K562 (cell line): ENCODE data around the gene PTGER3. TPM values are rescaled to one million over a fixed set of nuclear protein-coding genes. Genes with fewer than 3 reads are reported as not detected.

Experiments used
- CBX1 ChIP-seq: sonication (generic); IDR thresholded peaks from 2 replicates; pipeline ENCODE4 v1.6.1; 2016; ENCODE audit warnings: antibody characterized with exemption, low read depth, mild to moderate bottlenecking
- CUX1 ChIP-seq: fragments of 200-800 bp; sonication (Bioruptor generic); IDR thresholded peaks from 2 replicates; pipeline ENCODE4 v1.6.1; 2016; ENCODE audit warnings: missing genetic modification characterization, missing compliant biosample characterization
- NR2C2 ChIP-seq, 2 experiments: fragments of 200-800 bp in 1 of 2; sonication (Bioruptor generic) in 1 of 2; sonication (generic) in 1 of 2; formaldehyde crosslinking in 1 of 2; IDR thresholded peaks; 2 replicates each; pipeline versions ENCODE4 v1.6.1 to v1.8.0; 2016 to 2022; ENCODE audit warnings: mild to moderate bottlenecking in 1 of 2, missing compliant biosample characterization in 1 of 2, missing genetic modification characterization in 1 of 2, missing genetic modification reagents in 1 of 2
- POLR2G ChIP-seq: fragments of 200-400 bp; formaldehyde crosslinking; IDR thresholded peaks from 2 replicates; pipeline ENCODE4 v1.6.1; 2017; ENCODE audit warnings: low read depth, mild to moderate bottlenecking, antibody characterized with exemption, low read length, moderate library complexity
- RB1 ChIP-seq: fragments of 450-650 bp; IDR thresholded peaks from 2 replicates; pipeline ENCODE4 v1.6.1; 2017; ENCODE audit warnings: low read depth, mild to moderate bottlenecking
- RBFOX2 ChIP-seq: fragments of 200-400 bp; formaldehyde crosslinking; IDR thresholded peaks from 2 replicates; pipeline ENCODE4 v1.6.1; 2017; ENCODE audit warnings: low read depth, mild to moderate bottlenecking, low read length, moderate library complexity
- SAFB2 ChIP-seq: fragments of 200-400 bp; formaldehyde crosslinking; IDR thresholded peaks from 2 replicates; pipeline ENCODE4 v1.6.1; 2018; ENCODE audit warnings: borderline replicate concordance, low read length, low read depth, moderate library complexity; ENCODE audit not compliant: severe bottlenecking
- TAF9B ChIP-seq: fragments of 450-650 bp; IDR thresholded peaks from 2 replicates; pipeline ENCODE4 v1.6.1; 2018; ENCODE audit warnings: mild to moderate bottlenecking; ENCODE audit not compliant: partially characterized antibody
- TCFL5 ChIP-seq: fragments of 250-450 bp; sonication (Bioruptor Pico); conservative IDR thresholded peaks from 2 replicates; pipeline ENCODE4 v1.6.1; 2021; ENCODE audit warnings: mild to moderate bottlenecking, moderate library complexity, matching md5 sums
- TEAD4 ChIP-seq, 2 experiments: sonication (generic) in 1 of 2; formaldehyde crosslinking in 1 of 2; IDR thresholded peaks; 2 replicates each; pipeline versions ENCODE4 v1.6.1 to v1.8.0; 2012 to 2022; ENCODE audit warnings: borderline replicate concordance in 1 of 2, inconsistent platforms in 1 of 2, low read length in 1 of 2, mild to moderate bottlenecking in 1 of 2, missing genetic modification reagents in 1 of 2
- ZNF512 ChIP-seq: IDR thresholded peaks from 2 replicates; pipeline ENCODE4 v1.6.1; 2016; ENCODE audit warnings: missing genetic modification characterization, missing compliant biosample characterization
- ZNF766 ChIP-seq: fragments of 200-800 bp; sonication (Bioruptor generic); conservative IDR thresholded peaks from 2 replicates; pipeline ENCODE4 v1.6.1; 2016; ENCODE audit warnings: missing genetic modification characterization, missing compliant biosample characterization
- ZNF830 ChIP-seq: fragments of 250-450 bp; sonication (Bioruptor Pico); IDR thresholded peaks from 2 replicates; pipeline ENCODE4 v1.5.0; 2021; ENCODE audit warnings: mild to moderate bottlenecking
- polyA plus RNA-seq, 8 experiments: library from polyadenylated mRNA; depleted of rRNA in 4 of 8; stranded (reverse) in 5 of 8; unstranded in 3 of 8; fragments of >200 nt; fragmentation: Nextera tagmentation in 2 of 8; fragmentation: Illumina TruSeq in 1 of 8; extraction: Ambion mirVana in 2 of 8; extraction: Trizol in 1 of 8; gene quantifications; 2 replicates each; pipeline versions ENCODE4 v1.2.1 to v1.2.3, GENCODE V29; 2011 to 2014; ENCODE audit warnings: inconsistent platforms in 1 of 8, missing spikeins in 1 of 8
- total RNA-seq, 7 experiments: library from RNA; depleted of rRNA in 6 of 7; stranded (reverse); fragments of >200 nt in 6 of 7; fragmentation: Illumina TruSeq in 2 of 7; extraction: Trizol in 2 of 7; gene quantifications; 2 replicates each; pipeline versions ENCODE4 v1.2.1 to v1.2.3, GENCODE V29; 2011 to 2021; ENCODE audit warnings: low replicate concordance in 1 of 7
- TF ChIP-seq, protein P1 (sequence below): fragments of 450-650 bp; formaldehyde crosslinking; IDR thresholded peaks from 2 replicates; pipeline ENCODE4 v1.4.0; 2020; ENCODE audit warnings: mild to moderate bottlenecking, moderate library complexity
- TF ChIP-seq, protein P2 (sequence below): fragments of 250-450 bp; sonication (Bioruptor Pico); IDR thresholded peaks from 2 replicates; pipeline ENCODE4 v1.8.0; 2022; ENCODE audit warnings: inconsistent platforms

Gene PTGER3
- total and polyA plus RNA-seq, 9 of the 15 experiments (the other 6 are each of a cell fraction or from before 2014, with no cell fraction given) = 3.8 to 28.5 (median 14.2) TPM

DNA sequence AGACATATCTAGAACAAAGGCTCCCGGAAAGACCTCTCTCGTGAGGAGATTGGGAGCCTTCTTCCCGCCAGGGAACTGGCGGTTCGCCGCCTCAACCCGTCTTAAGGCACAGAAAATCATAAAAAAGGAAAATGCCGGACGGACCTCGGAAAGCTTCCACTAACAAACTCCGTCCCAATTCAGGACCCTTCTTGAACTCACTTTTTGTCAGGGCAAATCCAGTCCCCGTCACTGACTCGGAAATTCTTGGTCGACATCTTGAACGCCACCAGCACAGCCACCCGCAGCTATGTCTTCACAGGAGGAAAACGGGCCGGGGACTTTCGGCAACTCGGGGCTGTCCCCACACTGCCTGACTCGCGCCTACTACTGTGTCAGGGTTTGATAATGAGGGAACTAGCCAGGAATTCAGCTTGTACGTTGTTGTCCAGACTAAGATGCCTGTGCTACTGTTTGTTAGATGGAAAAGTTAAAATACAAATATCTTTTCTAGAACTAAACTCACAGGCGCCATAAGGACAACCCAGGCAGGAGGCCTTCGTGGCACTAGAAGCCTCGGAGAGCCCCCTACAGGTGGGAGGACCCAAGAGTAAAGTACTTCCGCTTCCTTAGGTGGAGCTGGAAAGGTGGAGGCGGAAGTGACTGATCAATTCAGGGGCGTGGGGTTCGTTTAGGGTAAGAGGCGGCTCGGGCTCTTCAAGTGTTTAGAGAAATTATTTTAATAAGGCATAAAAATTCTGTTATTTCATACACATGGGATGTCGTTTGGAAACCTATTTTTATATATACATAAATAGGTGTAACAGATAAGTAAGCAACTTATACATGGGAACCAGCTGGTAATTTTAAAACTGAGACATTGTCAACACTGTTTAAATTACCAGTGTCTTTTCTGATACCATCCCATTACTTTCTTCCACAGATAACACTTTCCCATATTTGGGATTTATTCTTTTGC, 33.4 kb upstream of the PTGER3 start, which contains the start of gene ZRANB2 (continued):
- TF ChIP-seq ZNF512 (tag) = no peak
- TF ChIP-seq CBX1 = no peak
- no peak for TF ChIP-seq CUX1
- peak; percentile 93 for TF ChIP-seq RBFOX2
- no peak for TF ChIP-seq RB1
- TF ChIP-seq NR2C2 (CRISPR knock-in tag; IDR thresholded peaks at IDR 0.05) = no peak
- peak; percentile 95 for TF ChIP-seq NR2C2 (tag; IDR thresholded peaks at IDR 0.05)
- TF ChIP-seq ZNF766 (CRISPR knock-in tag) = peak; percentile 61; the same call in 1 of the 2 replicates
- TF ChIP-seq TAF9B = peak; percentile 91
- TF ChIP-seq, protein P1, sequence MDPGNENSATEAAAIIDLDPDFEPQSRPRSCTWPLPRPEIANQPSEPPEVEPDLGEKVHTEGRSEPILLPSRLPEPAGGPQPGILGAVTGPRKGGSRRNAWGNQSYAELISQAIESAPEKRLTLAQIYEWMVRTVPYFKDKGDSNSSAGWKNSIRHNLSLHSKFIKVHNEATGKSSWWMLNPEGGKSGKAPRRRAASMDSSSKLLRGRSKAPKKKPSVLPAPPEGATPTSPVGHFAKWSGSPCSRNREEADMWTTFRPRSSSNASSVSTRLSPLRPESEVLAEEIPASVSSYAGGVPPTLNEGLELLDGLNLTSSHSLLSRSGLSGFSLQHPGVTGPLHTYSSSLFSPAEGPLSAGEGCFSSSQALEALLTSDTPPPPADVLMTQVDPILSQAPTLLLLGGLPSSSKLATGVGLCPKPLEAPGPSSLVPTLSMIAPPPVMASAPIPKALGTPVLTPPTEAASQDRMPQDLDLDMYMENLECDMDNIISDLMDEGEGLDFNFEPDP = no peak
- TF ChIP-seq TEAD4 (IDR thresholded peaks at IDR 0.05; ENCODE audit: low read length) = peak; percentile 46; the same call in 1 of the 2 replicates
- TF ChIP-seq TEAD4 (CRISPR knock-in tag; IDR thresholded peaks at IDR 0.05; ENCODE audit: borderline replicate concordance) = no peak
- TF ChIP-seq ZNF830 (CRISPR knock-in tag) = 0 out of 2 replicates have a peak, but pooled peaks have one; percentile 23
- TF ChIP-seq SAFB2 = no peak
- peak; percentile 88 for TF ChIP-seq POLR2G
- TF ChIP-seq TCFL5 (CRISPR knock-in tag) = no peak
- TF ChIP-seq, protein P2, sequence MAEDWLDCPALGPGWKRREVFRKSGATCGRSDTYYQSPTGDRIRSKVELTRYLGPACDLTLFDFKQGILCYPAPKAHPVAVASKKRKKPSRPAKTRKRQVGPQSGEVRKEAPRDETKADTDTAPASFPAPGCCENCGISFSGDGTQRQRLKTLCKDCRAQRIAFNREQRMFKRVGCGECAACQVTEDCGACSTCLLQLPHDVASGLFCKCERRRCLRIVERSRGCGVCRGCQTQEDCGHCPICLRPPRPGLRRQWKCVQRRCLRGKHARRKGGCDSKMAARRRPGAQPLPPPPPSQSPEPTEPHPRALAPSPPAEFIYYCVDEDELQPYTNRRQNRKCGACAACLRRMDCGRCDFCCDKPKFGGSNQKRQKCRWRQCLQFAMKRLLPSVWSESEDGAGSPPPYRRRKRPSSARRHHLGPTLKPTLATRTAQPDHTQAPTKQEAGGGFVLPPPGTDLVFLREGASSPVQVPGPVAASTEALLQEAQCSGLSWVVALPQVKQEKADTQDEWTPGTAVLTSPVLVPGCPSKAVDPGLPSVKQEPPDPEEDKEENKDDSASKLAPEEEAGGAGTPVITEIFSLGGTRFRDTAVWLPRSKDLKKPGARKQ (CRISPR knock-in tag) = no peak
